ENCODE results near the gene KCNAB2. TPM values are rescaled to one million over a fixed set of nuclear protein-coding genes. Genes with fewer than 3 reads are reported as not detected.

The KCNAB2 gene
- total RNA-seq, 1 donor from 2014 or later: 3.3 TPM

DNA sequence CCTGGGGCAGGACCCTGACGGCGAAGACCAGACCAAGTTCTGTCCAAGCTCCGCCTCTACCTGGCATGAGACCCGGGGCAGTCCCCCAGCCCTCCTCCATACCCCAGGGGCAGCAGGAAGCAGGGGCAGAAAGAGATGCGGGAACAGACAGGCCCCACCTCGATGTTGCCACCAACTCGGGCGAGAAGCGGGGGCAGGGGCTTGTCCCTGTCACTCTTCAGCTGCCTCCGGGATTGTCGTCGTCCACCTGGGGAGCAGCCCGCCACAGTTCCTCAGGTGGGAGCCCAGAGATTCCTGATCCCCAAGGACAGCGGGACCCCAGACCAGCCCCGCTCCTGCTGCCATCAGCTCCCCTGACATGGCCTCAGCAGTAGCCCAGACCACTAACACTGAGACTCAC is 79.7 kb downstream of the KCNAB2 start:
- H3K4me3 ChIP-seq (ENCODE audit: low read depth, low read length): no peak overlapping the region
- no peak for DNase-seq (ENCODE audit: low read depth)
- TF ChIP-seq, protein P1, sequence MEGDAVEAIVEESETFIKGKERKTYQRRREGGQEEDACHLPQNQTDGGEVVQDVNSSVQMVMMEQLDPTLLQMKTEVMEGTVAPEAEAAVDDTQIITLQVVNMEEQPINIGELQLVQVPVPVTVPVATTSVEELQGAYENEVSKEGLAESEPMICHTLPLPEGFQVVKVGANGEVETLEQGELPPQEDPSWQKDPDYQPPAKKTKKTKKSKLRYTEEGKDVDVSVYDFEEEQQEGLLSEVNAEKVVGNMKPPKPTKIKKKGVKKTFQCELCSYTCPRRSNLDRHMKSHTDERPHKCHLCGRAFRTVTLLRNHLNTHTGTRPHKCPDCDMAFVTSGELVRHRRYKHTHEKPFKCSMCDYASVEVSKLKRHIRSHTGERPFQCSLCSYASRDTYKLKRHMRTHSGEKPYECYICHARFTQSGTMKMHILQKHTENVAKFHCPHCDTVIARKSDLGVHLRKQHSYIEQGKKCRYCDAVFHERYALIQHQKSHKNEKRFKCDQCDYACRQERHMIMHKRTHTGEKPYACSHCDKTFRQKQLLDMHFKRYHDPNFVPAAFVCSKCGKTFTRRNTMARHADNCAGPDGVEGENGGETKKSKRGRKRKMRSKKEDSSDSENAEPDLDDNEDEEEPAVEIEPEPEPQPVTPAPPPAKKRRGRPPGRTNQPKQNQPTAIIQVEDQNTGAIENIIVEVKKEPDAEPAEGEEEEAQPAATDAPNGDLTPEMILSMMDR (conservative IDR thresholded peaks at IDR 0.05; ENCODE audit: low read depth, low read length): no peak

DNA sequence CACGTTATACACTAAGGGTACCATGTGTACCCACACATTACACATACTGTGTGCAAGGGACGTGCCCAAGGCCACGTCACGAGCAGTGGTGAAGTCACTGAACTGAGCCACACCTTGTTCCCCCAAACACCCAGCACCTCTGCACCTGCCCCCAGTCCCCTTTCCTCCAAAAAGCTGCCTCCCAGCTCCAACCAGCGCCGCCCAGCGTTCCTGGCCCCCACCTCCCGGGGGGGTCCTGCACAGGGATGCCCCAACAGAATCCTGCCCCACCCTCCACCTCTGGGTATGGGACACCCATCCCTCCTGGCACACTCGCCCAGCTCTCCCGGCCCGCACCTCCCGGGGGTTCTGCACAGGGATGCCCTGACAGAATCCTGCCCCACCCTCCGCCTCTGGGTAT is 80.3 kb downstream of the KCNAB2 start:
- no peak for DNase-seq (ENCODE audit: low read depth)
- TF ChIP-seq, protein P1 (conservative IDR thresholded peaks at IDR 0.05; ENCODE audit: low read depth, low read length): no peak
- H3K4me3 ChIP-seq (ENCODE audit: low read depth, low read length): no peak overlapping the region

DNA sequence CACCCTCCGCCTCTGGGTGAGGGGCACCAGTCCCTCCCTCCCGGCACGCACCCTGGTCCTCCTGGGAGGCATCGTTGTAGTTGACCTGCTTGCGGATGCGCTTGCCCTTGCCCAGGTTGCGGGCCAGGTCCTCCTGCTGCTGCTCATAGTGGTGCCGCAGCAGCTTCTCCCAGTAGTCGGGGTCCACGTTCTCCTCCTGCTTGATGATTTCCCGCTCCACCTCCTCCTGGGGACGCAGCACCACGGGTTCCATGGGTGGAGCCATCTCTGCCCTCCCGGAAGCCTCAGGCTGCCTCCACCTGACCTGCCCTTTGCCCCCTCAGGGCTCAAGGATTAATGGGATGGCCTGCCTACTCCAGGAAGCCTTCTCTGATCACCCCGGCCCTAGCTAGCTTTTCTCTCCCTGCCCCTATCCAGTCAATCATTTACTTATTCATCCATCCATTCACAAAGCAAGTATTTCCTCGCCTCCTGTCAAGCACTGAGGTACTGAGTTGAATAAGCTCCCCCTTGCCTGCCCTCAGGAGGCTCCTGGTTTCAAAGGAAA is 80.9 kb downstream of the KCNAB2 start:
- TF ChIP-seq, protein P1 (conservative IDR thresholded peaks at IDR 0.05; ENCODE audit: low read depth, low read length): no peak
- no peak for DNase-seq (ENCODE audit: low read depth)
- H3K4me3 ChIP-seq (ENCODE audit: low read depth, low read length): no peak overlapping the region

DNA sequence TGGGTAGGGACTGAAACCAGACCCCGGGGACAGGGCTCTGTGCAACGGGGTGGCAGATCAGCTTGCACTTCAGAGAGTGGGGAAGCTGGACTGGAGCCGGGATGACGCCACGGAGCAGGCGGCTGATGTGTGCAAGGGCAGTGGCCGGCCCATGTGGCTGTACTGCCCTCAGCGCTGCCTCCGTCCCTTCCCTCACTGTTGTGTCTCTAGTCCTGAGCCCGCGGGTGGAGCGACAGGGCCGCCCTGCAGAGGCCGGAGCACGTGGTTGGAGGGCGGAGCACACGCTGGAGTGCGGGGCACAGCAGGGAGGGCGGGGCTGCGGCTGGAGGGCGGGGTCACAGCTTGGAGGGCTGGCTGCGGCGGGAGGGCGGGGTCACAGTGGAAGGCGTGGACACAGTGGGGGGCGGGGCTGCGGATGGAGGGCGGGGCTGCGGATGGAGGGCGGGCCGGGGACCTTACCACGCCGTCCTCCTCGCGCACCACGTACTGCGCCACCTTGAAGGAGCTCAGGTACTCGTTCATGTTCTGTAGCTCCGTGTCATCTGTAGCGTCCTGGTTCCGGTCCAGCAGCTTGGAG is 82.0 kb downstream of the KCNAB2 start:
- no peak for DNase-seq (ENCODE audit: low read depth)
- TF ChIP-seq, protein P1 (conservative IDR thresholded peaks at IDR 0.05; ENCODE audit: low read depth, low read length): no peak

DNA sequence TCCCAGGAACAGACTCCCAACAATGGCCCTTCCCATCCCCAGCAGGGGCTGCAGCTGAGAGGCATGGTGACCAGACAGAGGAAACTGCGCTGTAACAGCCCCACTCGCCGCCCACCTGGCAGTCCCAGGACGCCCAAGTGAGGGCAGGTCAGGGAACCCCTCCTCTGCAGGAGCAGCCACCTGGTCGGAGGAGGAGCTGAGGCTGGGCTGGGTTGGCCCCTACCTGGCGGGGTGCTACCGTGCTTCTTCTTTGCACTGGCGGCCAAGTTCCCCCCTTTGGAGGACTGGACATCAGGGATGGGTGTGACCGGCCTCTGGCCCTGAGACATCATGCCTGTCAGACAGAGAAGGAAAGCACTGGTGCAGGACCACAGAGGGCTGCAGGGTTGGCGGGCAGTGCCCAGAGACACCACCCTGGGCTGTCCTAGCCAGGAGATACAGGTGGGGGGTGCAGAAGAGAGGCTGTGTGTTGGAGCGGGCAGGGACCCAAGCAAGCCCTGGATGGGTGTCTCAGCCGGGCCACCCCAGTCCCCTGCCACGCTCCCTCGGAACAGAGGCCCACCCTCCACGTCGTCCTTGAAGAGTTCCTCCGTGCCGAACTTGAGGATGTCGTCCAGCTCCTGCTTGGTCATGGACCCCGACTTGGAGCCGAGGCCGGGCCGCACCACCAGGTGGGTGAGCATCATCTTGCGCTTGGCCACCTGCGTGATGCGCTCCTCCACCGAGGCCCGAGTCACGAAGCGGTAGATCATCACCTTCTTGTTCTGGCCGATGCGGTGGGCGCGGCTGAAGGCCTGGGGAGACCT is 82.8 kb downstream of the KCNAB2 start:
- TF ChIP-seq, protein P1 (conservative IDR thresholded peaks at IDR 0.05; ENCODE audit: low read depth, low read length): no peak
- H3K4me3 ChIP-seq (ENCODE audit: low read depth, low read length): no peak overlapping the region
- no peak for DNase-seq (ENCODE audit: low read depth)

More for the DNA sequence above, 82.0 kb downstream of the KCNAB2 start:
- peak overlapping the region; percentile 19 for H3K4me3 ChIP-seq (ENCODE audit: low read depth, low read length)

DNA sequence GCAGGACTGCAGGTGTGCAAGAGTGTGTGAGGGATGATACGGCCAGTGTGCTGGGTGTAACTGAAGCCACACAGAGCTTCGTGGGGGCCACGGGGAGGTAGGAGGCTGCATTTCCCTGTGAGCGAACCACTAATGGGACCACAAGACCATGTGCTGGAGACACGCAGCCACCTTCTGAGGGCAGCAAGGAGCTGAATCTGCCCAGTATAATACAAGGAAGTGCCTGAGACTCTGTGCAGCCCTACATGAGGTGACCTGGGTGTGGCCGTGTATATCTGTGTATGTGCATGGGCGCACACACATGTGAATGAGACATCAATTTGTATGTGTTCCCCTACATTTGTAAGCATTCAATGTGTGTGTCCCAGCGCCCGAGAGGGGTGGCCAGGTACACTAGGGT is 83.6 kb downstream of the KCNAB2 start:
- H3K4me3 ChIP-seq (ENCODE audit: low read depth, low read length): no peak overlapping the region
- DNase-seq (ENCODE audit: low read depth): no peak
- TF ChIP-seq, protein P1 (conservative IDR thresholded peaks at IDR 0.05; ENCODE audit: low read depth, low read length): no peak

Measured in epithelial cell of proximal tubule (primary cell).